Measurements from ENCODE around the gene GDI1. TPM values are rescaled to one million over a fixed set of nuclear protein-coding genes. Genes with fewer than 3 reads are reported as not detected.
A peak's percentile ranks its signal among the peaks of the same experiment; 100 is the strongest.

The GDI1 gene
- total and polyA plus RNA-seq, 2 of the 8 experiments (the other 6 are each of a cell fraction or from before 2014, with no cell fraction given): 83.1 to 136 TPM

GRCh38 chrX:154401045-154401799 is 35.7 kb upstream of the GDI1 start (continued):
- TF ChIP-seq POLR2AphosphoS5 (IDR thresholded peaks at IDR 0.05; ENCODE audit: low read depth, low read length) (peak; percentile 99), RAD21 (IDR thresholded peaks at IDR 0.05 in 1 of 2, conservative IDR thresholded peaks at IDR 0.05 in 1 of 2; ENCODE audit: low read depth in 2 of 2, low read length in 2 of 2) (no peak), CBX8 (IDR thresholded peaks at IDR 0.05; ENCODE audit: borderline replicate concordance, low read depth, low read length) (no peak), NANOG (IDR thresholded peaks at IDR 0.05; ENCODE audit: insufficient read depth, low read depth, low read length, poor library complexity, severe bottlenecking) (no peak), SAP30 (IDR thresholded peaks at IDR 0.05; ENCODE audit: insufficient read depth, insufficient replicate concordance, low read length) (no peak), PHF8 (conservative IDR thresholded peaks at IDR 0.05; ENCODE audit: low read depth, low read length) (no peak), POLR2A (IDR thresholded peaks at IDR 0.05; ENCODE audit: control extremely low read depth in 1 of 2, low read depth in 2 of 2, low read length in 2 of 2) (no peak; a peak in 2 of 3 replicates), NRF1 (IDR thresholded peaks at IDR 0.05; ENCODE audit: low read depth, low read length) (no peak), SIX5 (IDR thresholded peaks at IDR 0.05; ENCODE audit: low read depth, low read length) (no peak), SIRT6 (IDR thresholded peaks at IDR 0.05; ENCODE audit: low read length) (peak; percentile 25)

Measured in H1 (cell line).